Peyer's patch (tissue), 4 donors: ENCODE results near the gene ZNF609.

Experiments used
- POLR2A ChIP-seq, 2 donors: fragments of 450-650 bp; IDR thresholded peaks; one replicate each; pipeline ENCODE4 v1.5.1; 2017; ENCODE audit warnings: antibody characterized with exemption in 2 of 2, mild to moderate bottlenecking in 2 of 2, moderate library complexity in 2 of 2
- TF ChIP-seq, protein P1 (sequence below), 6 experiments: fragments of 450-650 bp in 4 of 6; fragments of 200-600 bp in 2 of 6; sonication (generic) in 1 of 6; IDR thresholded peaks; one replicate each; pipeline ENCODE4 v1.5.1; 2017 to 2019; ENCODE audit warnings: antibody characterized with exemption in 6 of 6, mild to moderate bottlenecking in 3 of 6, moderate library complexity in 1 of 6

DNA sequence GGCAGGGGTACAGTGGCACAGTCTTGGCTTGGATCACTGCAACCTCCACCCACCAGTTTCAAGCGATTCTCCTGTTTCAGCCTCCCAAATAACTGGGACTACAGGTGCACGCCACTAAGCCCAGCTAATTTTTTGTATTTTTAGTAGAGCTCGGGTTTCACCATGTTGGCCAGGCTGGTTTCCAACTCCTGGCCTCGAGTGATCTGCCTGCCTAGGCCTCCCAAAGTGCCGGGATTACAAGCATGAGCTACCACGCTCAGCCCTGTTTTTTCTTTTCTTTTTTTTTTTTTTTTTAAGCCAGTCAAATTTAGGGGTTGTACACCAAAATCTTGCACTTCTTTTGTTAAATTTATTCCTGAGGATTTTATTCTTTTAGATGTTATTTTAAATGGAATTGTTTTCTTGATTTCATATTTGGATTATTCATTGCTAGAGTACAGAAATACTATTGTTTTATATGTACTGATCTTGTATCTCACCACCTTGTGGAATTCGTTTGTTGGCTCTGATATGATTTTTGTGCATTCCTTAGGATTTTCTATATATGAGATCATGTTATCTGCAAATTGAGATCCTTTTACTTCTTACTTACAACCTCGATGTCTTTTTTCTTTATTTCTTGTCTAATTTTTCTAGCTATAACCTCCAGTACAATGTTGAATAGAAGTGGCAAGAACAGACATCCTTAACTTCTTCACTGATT is 65.6 kb downstream of the ZNF609 start:
- TF ChIP-seq, protein P1, sequence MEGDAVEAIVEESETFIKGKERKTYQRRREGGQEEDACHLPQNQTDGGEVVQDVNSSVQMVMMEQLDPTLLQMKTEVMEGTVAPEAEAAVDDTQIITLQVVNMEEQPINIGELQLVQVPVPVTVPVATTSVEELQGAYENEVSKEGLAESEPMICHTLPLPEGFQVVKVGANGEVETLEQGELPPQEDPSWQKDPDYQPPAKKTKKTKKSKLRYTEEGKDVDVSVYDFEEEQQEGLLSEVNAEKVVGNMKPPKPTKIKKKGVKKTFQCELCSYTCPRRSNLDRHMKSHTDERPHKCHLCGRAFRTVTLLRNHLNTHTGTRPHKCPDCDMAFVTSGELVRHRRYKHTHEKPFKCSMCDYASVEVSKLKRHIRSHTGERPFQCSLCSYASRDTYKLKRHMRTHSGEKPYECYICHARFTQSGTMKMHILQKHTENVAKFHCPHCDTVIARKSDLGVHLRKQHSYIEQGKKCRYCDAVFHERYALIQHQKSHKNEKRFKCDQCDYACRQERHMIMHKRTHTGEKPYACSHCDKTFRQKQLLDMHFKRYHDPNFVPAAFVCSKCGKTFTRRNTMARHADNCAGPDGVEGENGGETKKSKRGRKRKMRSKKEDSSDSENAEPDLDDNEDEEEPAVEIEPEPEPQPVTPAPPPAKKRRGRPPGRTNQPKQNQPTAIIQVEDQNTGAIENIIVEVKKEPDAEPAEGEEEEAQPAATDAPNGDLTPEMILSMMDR (IDR thresholded peaks at IDR 0.05), result no peak
- no peak for TF ChIP-seq POLR2A (IDR thresholded peaks at IDR 0.05)
